A204.1 (cell line): ENCODE measurements around the gene CD248.
"Not testable (repeated sequence)": the region's sequence is repeated elsewhere in the genome, so short reads cannot be mapped to it uniquely, and the experiment has no call there.

Experiments
- FAIRE-seq: peaks from 2 replicates; lab custom pipeline; 2012; peaks lifted over from hg19 to GRCh38; lab: Jason Lieb, UNC

CD248 gene

GRCh38 chr11:66316849-66317251 is at the start of gene CD248:
Gene CD248, minus strand, starts transcription at chr11:66317044. Its CDS starts 17 bp downstream, at chr11:66317027.
- no peak for FAIRE-seq

- FAIRE-seq = no peak
Measured at GRCh38 chr11:66365711-66366619, 49.1 kb upstream of the CD248 start.

- FAIRE-seq = no peak
Measured at GRCh38 chr11:66365166-66365565, 48.3 kb upstream of the CD248 start.

- no peak for FAIRE-seq
Measured at GRCh38 chr11:66363805-66364535, 47.1 kb upstream of the CD248 start.

- no peak for FAIRE-seq
Measured at GRCh38 chr11:66363187-66363601, 46.4 kb upstream of the CD248 start.

- no peak for FAIRE-seq
Measured at GRCh38 chr11:66362481-66363147, 45.8 kb upstream of the CD248 start.

- FAIRE-seq = no peak
Measured at GRCh38 chr11:66361502-66361941, 44.7 kb upstream of the CD248 start.

GRCh38 chr11:66360406-66361073 is 43.7 kb upstream of the CD248 start:
- FAIRE-seq = no peak

GRCh38 chr11:66359662-66360087 is 42.8 kb upstream of the CD248 start:
- FAIRE-seq = no peak

GRCh38 chr11:66350560-66351235 is 33.9 kb upstream of the CD248 start:
- not testable (repeated sequence) for FAIRE-seq

- FAIRE-seq = no peak
Measured at GRCh38 chr11:66349084-66349386, 32.2 kb upstream of the CD248 start.

GRCh38 chr11:66347425-66348276 is 30.8 kb upstream of the CD248 start, which contains the start of gene B4GAT1:
Gene B4GAT1, minus strand, starts transcription at chr11:66347629. Its CDS starts 84 bp downstream, at chr11:66347545.
- FAIRE-seq = no peak

GRCh38 chr11:66346476-66347424 is 29.9 kb upstream of the CD248 start:
- no peak for FAIRE-seq

- no peak for FAIRE-seq
Measured at GRCh38 chr11:66345316-66345649, 28.4 kb upstream of the CD248 start.

- FAIRE-seq = no peak
Measured at GRCh38 chr11:66344550-66345315, 27.9 kb upstream of the CD248 start, which contains the start of gene BRMS1. Gene BRMS1, minus strand, starts transcription at chr11:66345104. Its CDS starts 2,870 bp downstream, at chr11:66342234.

GRCh38 chr11:66343176-66343575 is 26.3 kb upstream of the CD248 start:
- no peak for FAIRE-seq

- no peak for FAIRE-seq
Measured at GRCh38 chr11:66341502-66342126, 24.8 kb upstream of the CD248 start.
